Hippocampal formation (tissue), 2 donors: ENCODE results near the gene RPH3AL.

ENCODE experiments used
- DNase-seq, 2 donors: peaks; one replicate each; lab custom pipeline; 2025; lab: John Stamatoyannopoulos, UW

Gene RPH3AL

DNA sequence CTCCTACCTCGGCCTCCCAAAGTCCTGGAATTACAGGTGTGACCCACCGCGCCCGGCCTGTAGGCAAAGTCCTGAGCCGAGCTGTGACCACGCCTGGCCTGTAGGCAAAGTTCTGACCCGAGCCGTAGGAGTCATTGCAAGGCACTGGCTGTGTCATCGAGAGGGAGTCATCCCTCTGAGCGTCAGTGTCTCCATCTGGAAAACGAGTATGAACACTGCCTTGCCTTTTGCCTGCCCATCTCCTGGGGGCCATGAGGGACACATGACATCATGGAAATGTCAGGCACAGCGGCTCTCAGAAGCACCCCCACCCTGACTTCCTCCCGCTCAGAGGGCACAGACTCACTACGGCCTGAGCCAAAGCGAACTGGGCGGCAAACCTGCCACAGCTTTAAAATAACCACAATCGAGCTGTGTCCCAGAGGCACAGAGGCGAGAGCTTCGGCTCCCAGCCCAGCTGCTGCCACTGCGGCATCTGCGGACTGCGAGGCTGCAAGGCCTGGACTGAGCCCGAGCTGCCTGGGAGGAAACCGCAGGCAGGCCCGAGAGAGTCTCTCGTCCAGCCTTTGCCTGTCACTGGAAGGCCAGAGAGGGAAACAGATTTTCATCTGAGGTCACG lies 50.8 kb downstream of the RPH3AL start:
- DNase-seq, result no peak

DNA sequence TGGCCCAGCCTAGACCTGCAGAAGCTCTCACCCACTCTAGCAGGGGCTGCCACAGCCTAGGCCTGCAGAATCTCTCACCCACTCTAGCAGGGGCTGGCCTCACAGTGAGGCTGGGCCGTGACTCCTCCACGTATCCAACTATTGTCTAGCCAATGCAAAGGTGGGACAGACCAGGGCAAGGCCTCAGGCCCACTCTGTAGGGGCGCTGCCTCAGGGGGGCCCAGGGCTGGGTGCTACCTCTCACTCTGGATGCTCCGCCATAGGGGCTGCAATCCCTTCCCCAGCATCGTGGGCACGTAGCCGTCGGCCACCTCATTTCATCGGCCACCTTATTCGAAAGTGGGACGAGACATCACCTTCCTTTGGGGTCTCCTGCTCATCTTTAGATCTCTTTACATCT lies 51.7 kb downstream of the RPH3AL start:
- no peak for DNase-seq

DNA sequence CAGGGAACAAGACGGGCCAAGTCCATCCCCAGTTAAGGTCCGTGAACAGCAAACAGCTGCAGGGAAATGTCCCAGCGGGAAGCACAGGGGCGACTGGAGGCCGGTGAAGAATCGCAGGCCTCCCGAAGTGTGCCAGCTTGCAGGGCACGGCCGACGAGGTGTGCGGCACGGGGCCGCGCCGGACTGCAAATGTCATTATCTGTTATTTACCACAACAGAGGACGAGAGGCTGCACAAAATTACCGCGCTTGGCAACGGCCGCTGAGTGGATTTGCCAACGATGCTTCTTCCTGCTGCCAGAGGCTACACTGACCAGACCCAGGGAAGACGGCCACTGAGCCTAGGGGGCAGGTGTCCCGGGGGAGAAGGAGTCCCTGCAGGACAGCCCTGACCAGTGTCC lies 53.1 kb downstream of the RPH3AL start:
- no peak for DNase-seq

DNA sequence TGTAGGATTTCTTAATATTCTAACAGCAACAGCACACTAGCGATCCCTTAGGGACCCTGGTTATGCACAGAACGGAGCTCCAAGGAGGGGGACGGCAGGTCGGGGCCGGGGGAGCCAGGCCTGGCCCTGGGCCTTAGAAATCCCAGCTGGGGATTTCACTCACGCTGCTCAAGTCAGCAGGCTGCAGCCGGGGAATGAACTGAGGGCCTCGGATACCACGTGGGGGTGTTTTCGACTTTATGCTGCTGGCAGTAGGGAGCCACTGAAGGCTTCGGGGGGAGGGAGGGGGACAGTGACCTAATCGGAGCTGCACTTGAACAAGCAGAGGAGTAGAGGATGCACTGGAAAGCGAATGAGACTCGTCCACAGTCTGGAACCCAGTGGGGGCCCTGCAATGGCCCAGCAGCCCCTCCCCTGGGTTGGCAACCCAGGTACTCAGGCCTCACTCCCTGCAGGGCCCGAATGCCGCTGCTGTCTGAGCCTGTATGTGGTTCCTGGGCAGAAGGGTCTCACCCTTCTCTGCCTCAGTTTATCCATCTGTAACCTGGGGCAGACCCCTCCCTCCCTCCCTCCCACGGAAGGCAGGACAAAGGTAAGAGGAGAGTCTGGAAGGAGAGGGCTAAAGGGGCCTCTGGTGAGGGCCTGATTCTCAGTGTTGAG lies 53.7 kb downstream of the RPH3AL start:
- DNase-seq, result no peak

DNA sequence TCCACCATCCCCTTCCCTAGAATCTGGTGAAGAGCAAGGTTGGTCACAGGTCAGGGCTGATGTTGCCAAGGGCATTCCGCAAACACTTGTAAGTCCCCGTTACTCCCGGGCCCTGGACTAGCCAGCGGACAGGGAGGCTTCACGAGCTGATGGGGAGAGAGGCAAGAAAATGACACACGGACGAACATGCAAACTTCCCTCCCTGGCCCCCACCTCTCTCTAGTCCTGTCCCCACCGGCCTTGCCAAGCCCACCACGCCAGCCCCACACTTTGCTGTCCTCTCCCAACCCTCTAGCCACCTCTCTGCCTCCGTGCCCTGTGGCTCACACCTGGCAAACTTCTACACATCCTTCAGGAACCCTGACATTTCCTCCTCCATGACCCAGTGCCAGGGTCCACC lies 54.8 kb downstream of the RPH3AL start:
- DNase-seq, result no peak

DNA sequence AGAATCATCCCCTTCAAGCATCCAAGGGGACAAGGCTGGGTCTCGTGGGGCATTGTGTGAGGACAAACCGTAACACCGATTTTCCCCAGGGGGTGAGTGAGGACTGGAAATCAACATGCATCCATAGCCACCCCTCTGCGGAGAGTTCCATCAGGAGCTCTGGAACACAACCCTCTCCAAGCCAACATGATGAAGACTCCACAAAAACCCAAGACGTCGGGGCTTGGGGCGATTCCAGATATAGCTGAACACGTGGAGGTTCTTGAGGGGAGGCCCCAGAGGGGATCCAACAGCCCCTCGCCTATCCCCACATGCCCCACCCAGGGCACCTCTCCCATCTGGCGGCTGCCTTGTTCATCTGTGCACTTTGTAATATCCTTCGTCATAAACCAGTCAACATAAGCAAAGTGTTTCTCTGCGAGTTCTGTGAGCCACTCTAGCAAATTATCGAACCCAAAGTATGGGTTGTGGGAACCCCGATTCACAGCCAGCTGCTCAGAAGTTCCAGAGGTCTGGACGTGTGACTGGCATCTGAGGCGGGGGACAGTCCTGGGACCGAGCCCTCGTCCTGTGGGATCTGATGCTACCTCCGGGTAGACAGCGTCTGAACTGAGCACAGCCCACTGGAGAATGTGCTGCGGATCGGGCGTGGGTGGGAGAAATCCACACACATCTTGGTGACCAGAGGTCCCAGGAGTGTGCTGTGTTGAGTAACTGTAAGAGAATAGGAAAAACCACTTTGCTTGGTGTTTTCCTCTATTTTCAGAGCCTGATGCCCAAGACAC lies 55.5 kb downstream of the RPH3AL start:
- no peak for DNase-seq

DNA sequence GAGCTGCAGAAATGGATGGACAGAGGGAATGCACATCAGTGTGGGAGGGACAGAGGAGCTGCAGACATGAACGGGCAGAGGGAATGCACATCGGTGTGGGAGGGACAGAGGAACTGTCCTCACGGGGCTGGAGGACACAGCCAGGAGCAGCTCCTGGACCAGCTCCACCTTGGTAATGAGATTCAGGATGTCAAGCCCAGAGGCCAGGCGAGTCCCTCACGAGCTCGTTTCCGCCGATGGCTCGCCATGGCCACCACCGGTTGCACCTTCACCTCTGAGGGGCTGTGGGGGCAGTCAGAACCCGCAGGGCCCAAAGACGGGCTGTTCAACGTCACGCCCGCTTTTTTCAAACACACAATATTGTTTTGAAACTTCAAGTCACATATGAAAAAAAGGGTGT lies 56.2 kb downstream of the RPH3AL start:
- DNase-seq, result no peak

DNA sequence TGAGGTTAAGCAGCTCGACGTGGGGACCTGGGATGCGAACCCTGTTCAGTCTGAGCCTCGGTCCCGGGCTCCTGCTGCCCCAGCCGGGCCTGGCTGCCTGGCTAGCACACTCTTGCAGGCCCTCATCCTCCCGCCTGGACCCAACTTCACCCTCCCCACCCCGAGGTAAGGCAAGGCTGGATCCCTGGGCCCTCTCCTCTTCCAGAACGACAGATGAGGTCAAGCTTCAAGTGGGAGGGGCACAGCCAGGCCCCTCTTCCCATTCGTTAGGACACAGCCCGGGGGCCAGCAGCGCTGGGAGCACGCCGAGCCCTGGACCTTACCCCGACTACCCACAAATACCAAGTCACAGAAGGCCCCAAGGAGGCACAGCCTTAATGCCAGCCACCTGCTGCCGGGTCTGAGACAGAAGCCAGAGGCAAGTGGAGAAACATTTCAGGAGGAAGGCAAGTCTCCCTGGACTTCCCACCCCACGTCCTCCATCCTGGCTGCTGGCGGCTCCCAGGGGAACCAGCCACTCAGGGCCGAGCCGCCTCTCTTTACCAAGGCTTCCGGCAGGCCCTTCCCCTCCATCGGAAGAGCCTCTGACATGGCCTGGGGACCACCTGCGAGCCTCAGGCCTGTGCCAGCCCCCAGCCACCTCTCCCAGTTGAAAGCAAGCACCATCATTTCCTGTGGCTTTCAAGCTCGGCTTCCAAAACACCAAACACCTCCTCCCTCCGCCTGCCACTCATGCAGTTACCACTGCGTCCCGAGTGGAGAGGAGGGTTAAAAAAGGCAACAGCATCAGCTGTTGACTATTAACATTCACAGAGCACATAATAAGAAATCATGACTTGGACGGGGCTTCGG lies 59.9 kb downstream of the RPH3AL start:
- DNase-seq, result no peak

DNA sequence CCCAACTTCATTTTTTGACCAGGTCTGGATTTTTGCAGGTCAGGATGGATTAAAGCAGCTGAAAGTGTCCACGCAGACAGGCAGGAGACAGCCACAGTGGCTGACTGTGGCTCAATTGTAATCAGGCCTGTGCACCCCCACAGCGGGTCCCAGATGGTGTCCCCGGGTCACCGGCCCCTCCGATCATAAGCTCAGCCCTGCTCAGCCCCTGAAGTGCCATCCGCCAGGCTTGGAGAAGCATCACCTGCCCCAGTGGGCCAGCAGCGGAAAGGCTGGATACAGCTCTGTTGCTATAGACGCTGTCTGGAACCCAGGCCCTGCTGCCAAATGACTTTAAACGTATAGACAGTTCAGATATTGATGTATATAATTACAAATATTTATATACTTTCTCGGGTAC lies 60.6 kb downstream of the RPH3AL start:
- no peak for DNase-seq

DNA sequence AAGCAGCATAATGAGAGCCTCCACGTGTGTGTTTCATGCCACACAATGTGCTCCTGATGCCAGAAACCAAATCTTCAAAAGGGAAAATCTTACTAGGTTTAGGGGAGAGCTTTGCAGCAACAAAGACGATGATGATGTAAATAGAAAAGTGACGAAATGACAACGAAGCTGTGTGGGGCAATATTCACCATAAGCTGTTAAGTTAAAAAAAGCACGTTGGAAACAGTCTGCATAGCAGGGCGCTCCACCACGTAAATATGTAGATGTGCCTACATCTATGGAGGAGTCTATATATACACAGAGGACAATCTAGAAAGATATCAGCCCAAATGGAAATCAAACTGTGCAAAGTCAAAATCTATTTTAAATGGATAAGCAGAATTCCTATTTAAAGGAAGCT lies 61.0 kb downstream of the RPH3AL start:
- no peak for DNase-seq

DNA sequence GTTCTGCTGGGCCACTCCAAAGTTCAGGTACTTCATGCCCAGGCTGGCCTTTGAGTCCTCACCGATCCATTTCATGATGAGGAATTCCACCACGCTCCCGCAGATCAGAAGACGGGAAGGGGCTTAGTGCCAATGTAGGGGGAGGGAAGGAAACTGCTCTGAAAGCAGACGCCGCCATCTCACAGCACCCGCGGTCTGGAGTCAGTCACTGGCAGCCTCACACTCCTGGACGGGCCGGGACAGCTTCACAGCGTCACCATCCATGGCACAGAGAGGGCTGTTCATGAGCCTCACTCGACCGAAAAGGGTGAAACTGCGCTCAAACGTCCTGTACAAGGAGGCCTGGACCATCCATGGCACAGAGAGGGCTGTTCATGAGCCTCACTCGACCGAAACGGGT lies 62.0 kb downstream of the RPH3AL start:
- DNase-seq, result no peak

DNA sequence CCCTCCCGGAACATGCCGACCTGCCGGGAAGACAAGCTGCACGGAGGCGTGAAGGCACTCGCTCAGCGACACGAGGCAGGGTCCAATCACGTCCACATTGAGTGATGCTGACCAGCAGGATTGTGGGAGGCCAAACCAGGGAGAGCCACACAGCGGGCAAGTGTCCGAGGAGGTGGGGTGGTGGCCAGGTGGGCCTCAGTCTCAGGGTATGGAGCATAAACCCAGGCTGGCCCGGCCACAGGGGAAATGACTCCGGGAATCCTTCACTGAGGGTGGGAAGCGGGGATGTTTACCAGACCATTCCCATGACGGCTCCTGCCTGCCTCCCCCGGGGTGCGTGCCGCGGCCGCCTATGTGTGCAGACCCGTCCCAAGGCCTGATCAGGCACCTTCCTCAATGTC lies 62.5 kb downstream of the RPH3AL start:
- DNase-seq, result no peak

DNA sequence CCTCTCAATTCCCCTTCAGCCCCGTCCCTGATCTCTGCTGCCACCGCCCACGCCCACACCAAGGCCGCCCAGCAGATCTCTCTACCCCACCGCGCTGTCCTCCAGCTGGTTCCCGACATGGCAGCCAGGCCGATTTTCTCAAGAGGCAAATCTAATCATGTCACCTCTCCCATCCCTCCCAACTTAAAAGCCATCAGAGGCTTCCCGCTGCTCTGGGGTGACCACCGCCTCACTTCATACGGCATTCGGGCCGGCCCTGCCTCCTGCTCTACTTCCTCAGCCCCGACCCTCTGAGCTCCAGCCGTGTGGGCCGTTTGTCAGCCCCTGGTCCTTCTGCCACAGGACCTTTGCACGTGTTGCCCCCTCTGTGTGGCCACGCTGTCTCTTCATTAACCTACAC lies 63.2 kb downstream of the RPH3AL start:
- no peak for DNase-seq

DNA sequence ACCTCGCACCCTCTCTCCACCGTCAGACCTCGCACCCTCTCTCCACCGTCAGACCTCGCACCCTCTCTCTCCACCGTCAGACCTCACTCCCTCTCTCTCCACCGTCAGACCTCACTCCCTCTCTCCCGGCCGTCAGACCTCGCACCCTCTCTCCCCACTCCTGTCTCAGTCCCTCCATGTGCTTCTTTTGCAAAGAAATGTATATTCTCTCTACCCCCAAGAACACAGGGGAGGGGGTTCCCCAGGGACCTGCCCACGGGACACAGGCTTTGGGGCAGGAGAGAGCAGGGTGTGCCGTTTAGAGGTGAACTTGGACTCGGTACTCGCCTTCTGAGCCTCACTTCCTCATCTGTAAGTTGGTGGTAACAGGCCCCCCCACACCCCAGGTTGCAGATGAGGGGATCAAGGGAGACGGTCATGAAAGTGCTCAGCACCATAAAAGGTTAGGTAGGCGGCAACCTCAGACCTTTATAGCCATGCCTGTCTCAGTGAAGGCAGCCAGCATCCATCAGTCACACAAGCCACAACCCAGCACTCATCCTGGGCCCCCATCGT lies 63.7 kb downstream of the RPH3AL start:
- DNase-seq, result no peak

DNA sequence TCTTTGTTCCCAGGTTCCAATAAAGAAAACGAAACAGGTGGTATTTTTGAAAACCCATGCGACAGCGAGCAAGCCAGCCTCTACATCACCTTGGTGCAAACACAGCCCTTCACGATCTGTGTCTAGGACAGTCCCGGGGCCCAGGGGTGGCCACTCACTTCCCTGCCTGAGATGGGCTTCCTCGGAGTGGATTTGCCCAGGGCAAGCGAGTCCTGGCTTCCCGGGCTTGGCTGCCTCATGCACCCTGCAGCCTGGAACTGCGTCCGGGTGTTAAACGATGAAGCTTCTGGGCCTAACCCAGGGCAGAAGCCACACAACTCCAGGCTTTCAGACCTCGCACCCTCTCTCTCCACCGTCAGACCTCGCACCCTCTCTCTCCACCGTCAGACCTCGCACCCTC lies 66.0 kb downstream of the RPH3AL start:
- DNase-seq, result no peak

DNA sequence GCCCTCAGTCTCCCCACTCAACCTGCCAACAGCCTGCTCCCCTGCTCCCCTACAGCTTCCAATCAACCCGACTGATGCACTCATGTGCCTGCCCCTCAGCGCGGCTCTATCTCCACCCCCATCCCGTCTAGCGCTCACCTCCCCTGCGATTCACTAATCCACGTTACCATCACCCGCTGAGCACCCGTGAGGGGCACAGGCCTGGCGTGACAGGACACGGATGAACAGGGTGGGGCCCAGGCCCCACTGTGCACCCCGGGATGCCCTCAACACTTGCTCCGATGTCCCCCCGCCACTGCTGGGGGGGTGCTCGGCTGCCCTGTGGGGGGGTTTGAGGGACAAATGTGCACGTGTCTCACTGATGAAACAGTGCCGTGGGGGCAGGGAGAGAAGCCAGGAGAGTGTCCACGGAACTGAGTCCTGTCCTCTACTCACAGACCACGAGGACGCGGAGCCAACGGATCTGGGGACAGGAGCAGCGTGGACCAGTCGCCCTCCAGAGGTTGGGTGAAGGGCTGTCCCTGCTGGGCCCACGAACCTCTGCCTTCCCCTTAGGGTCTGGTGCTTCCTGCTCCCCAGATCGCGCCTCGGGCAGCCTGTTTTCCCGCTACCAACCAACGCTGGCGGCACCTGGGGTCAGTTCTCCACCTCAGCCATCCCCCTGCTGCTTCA lies 66.7 kb downstream of the RPH3AL start:
- no peak for DNase-seq

DNA sequence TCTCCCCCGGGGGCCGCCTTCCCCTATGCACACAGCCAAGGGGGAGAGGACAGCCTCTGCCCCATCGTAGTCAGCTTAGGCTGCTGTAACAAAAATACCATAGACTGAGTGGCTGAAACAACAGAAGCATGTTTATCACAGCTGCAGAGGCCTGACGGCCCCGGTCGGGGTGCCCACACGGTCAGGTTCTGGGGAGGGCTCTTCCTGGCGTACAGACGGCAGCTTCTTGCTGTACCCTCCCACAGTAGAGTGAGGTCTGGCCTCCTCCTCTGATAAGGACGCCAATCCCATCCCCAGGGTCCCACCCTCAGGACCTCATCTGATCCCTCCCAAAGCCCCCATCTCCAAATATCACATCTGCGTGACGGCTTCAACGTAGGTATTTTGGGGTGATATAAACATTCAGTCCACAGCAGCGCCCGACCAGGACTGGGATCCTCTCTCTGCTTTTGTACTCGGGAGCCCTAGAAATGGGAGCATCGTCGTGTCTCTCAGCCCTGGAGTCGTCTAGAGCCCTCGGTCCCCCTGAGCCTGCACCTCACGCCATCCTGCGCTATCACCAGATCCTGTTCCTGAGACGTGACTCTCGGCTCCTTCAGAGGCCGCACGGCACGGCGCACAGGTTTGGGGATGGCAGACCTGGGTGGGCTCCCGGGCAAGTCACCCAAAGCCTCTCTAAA lies 67.8 kb downstream of the RPH3AL start:
- no peak for DNase-seq

DNA sequence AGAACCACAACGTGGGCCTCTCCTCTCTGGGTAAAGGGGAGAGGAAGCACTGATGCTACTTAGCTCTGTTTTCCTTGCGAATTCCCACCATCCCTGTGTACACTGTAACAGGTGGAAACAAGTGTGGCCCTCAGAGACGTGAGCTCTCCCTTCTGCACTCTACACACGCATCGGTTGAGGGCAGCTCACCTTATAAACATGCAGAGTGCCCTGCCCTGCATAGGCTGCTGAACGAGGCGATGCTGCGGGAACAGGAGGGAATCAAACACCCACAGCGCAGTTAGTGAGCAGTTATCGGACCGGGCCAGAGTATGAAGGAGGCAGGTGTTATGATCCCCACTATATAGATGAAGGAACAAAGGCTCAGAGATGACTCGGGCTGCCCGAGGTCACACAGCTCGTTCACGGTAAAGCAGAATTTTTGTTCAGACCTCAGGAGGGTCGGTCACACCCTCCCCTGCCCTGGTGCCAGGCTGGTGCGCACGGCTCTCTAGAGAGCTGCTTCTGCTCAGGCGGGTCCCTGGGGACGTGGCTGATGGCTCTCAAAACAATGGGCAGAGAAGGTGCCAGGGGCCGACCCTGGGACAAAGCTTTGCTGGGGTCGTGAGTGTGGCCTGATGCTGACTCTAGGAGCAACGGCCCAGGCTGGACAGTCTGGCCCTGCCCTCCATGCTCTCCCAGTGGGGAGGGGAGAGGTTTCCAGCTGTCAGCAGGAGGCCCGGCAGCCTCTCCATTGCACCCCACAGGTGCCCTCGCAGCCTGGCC lies 68.5 kb downstream of the RPH3AL start:
- no peak for DNase-seq

DNA sequence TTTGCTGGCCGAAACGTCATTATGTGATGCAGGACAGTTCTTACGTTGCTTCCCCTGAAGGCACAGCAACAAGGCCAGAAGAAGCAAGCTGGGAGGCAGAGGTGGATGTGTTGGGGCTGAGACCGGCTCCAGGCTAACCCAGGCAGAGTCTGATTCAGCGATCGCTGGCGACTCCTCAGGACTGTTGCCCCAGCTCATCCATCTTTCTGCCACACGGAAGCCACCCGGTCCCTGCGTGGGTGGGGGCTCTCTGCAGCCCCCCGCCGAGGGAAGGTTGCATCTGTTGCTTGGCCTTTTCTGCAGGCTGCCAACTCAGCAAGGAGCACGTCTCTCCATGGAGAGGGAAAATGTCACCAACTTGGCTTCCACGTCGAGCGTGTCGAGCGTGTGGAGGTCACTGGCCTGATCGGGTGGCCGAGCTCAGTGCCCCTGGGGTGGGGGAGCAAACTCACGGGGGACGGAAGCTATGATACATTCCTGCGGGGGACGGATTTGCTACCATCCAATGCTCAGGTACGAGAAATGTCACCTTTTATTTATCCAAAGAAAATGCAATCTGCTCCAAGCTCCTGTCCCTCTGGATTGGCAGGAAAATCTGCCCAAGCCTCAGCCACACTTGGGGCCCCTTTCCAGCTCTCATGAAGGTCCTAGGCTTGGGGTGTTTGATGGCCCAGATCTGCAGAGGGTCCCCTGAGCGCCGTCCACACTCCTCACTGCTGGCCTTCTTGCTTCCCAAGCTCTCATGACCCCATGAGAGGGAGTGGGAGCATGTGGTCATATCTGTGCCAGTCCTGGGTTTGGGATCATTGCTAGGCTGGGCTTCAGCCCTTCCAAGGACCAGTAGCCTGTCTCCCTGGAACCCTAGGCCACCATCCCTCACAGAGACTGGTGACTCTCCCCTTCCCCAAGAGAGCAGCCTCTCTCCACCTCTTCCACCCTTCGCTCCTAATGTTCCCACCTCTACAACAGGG lies 69.4 kb downstream of the RPH3AL start:
- DNase-seq, result no peak
